ENCODE measurements around the gene CALN1.
"Not testable (repeated sequence)": the region's sequence is repeated elsewhere in the genome, so short reads cannot be mapped to it uniquely, and the experiment has no call there.

Gene CALN1

DNA sequence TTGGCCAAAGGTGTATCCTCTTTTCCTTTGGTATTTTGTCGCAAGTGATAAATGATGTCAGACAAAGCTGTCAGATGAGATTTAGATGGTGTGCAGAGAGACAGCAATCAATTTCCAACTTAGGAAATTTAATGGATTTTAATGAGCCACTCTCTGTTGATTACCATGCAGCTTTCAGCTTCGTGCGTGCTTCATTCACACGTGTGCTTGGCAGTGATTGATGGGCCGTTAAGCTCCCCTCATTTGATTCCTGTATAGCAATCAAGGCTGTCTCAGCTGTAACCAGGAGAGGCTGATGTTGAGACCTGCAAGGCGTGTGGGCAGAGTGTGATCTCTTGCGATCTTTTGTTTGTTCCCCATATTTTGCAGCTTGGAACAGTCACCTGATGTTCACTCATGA is 439.6 kb downstream of the CALN1 start:
- DNase-seq (ENCODE audit: low read depth), result no peak

- no peak for DNase-seq (ENCODE audit: low read depth)
These were observed 441.4 kb downstream of the CALN1 start for GRCh38 chr7:71970725-71971124.

- no peak for DNase-seq (ENCODE audit: low read depth)
These were observed 449.5 kb downstream of the CALN1 start for GRCh38 chr7:71962636-71963035.

- no peak for DNase-seq (ENCODE audit: low read depth)
These were observed 450.9 kb downstream of the CALN1 start for GRCh38 chr7:71961283-71961682.

- DNase-seq (ENCODE audit: low read depth), result no peak
These were observed 470.0 kb downstream of the CALN1 start for GRCh38 chr7:71942115-71942514.

- no peak for DNase-seq (ENCODE audit: low read depth)
These were observed 474.2 kb downstream of the CALN1 start for GRCh38 chr7:71937840-71938371.

- DNase-seq (ENCODE audit: low read depth), result no peak
These were observed 476.5 kb downstream of the CALN1 start for GRCh38 chr7:71935674-71936073.

GRCh38 chr7:71933426-71933825 is 478.7 kb downstream of the CALN1 start:
- no peak for DNase-seq (ENCODE audit: low read depth)

GRCh38 chr7:71925663-71926062 is 486.5 kb downstream of the CALN1 start:
- no peak for DNase-seq (ENCODE audit: low read depth)

DNA sequence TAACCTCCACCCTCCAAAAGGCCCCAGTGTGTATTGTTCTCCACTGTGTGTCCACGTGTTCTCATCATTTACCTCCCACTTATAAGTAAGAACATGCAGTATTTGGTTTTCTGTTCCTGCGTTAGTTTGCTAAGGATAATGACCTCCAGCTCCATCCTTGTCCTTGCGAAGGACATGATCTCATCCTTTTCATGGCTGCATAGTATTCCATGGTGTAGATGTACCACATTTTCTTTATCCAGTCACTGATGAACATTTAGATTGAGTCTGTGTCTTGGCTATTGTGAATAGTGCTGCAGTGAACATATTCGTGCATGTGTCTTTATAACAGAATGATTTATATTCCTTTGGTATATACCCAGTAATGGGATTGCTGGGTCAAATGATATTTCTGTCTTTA is 497.9 kb downstream of the CALN1 start:
- not testable (repeated sequence) for DNase-seq (ENCODE audit: low read depth)

DNA sequence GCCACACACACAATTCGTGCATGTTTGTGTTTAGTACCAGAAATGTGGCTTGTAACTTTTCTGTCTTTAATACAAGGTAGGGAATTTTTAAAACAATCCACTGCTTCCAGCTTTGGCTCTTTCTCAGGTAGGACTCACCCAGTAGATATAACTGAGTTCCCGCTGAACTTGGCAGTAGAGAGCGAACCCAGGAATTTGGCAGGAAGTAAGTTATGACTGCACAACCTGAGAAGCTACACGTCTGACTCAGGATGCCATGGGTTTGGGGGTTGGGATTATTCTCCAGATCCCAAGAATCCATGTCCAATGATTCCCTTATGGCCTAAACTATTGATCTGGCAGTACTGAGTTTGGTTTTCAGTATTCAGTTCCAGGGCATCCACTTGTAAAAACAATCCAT is 499.7 kb downstream of the CALN1 start:
- no peak for DNase-seq (ENCODE audit: low read depth)

- no peak for DNase-seq (ENCODE audit: low read depth)
These were observed 501.1 kb downstream of the CALN1 start for GRCh38 chr7:71911051-71911450.

DNA sequence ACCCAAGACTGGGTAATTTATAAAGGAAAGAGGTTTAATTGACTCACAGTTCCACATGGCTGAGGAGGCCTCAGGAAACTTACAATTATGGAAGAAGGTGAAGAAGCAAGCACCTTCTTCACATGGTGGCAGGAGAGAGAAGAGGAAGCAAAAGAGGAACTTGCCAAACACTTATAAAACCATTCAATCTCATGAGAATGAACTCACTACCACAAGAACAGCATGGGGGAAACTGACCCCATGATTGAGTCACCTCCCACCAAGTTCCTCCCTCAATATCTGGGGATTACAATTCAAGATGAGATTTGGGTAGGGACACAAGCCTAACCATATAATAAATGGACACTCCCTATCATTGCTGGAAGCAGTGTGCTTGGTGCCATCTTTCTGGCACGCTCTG is 506.3 kb downstream of the CALN1 start:
- DNase-seq (ENCODE audit: low read depth), result no peak

DNA sequence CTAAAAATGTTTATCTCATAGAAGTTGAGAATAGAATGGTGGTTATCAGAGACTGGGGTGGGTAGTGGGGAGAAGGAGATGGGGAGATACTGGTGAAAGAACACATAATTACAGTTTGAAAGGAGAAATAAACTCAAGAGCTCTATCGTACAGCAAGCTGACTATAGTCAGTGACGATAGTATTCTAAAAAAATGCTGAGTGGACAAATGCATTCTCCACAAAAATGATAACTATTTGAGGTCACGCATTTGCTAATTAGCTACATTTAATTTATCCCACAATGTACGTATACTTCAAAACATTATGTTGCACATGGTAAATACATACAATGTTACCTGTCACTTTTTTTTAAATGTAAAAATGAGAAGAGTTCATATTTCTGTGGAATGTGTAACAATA is 507.7 kb downstream of the CALN1 start:
- no peak for DNase-seq (ENCODE audit: low read depth)

DNA sequence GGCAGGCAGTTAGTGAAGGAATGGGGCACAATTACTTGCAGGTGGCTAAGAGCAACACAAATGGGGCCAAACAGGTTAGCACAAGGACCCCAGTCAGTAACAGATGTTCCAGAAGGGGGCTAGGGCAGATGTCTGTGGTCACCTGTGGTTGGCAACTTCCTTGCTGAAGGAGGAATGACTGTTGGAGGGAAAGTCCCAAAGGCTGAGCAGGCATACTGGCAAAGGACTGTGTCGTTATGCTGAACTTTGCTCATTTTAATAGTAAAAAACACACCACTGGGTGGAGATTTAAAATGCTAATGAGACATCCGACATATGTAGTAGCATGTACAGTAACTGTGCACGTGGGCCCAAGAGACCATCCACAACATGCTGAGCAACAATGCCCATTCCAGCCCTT is 511.6 kb downstream of the CALN1 start:
- DNase-seq (ENCODE audit: low read depth), result no peak

DNA sequence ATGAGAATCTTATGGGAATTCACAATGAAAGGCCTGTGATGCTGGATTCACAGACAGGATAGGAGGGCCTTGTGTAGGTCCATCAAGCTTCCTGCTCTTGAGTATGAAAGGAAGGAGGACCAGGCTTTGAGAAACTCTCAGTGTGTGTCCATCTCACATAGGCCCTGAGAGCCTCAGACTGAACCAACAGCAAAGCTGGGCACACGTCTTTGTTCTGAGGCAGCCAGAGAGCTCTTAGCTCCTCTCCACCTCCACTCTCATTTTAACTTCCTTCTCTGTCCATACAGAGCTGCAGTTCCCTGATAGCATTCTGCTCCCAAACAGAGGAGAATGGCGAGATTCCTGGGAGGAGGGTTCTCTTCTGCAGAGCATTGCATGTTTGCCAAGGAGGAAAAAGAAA is 515.6 kb downstream of the CALN1 start:
- DNase-seq (ENCODE audit: low read depth), result no peak

- DNase-seq (ENCODE audit: low read depth), result no peak
These were observed 526.1 kb downstream of the CALN1 start for GRCh38 chr7:71886046-71886445.

- DNase-seq (ENCODE audit: low read depth), result no peak
These were observed 526.7 kb downstream of the CALN1 start for GRCh38 chr7:71885487-71885886.

- no peak for DNase-seq (ENCODE audit: low read depth)
These were observed 528.7 kb downstream of the CALN1 start for GRCh38 chr7:71883415-71883814.

DNA sequence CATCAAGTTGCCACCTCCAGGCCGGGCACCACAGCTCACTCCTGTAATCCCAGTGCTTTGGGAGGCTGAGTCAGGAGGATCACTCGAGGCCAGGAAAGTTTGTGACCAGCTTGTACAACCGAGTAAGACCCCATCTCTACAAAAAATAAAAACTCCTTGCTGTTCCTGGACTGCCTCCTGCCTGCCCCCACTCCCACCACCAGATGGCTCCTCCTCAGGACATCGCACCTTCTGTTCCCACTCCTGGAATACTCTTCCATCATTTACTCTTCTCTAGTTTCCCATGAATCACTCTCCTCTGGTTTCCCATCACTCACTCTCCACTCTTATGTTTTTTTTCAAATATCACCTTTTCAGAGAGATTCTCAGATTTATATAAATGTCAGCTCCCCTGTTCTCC is 540.7 kb downstream of the CALN1 start:
- DNase-seq (ENCODE audit: low read depth), result no peak

DNA sequence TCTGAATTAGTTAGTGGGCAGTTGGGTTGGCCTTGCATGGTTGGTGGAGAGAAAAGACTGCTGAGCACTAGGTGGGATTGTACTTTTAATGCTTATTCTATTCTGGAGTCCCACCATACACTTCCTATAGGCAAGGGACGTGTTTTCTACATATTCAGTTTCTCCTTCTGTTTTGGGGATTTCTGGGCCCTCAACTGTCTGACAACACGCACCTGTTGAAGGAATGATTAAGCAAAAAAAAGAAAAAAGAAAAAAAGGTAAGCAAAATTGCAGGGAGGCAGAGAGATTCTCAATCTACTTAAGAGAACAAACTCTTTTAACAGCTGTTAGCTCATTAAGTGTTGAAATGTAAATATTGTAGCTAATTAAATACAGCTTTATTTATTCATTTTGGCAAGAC is 541.3 kb downstream of the CALN1 start:
- DNase-seq (ENCODE audit: low read depth), result no peak

GRCh38 chr7:71868797-71869196 is 543.3 kb downstream of the CALN1 start:
- DNase-seq (ENCODE audit: low read depth), result no peak

- DNase-seq (ENCODE audit: low read depth), result no peak
These were observed 544.5 kb downstream of the CALN1 start for GRCh38 chr7:71867626-71868025.

- no peak for DNase-seq (ENCODE audit: low read depth)
These were observed 547.0 kb downstream of the CALN1 start for GRCh38 chr7:71865172-71865571.

GRCh38 chr7:71864130-71864529 is 548.0 kb downstream of the CALN1 start:
- DNase-seq (ENCODE audit: low read depth), result no peak
